ENCODE results near the gene CACNA1I.

DNA sequence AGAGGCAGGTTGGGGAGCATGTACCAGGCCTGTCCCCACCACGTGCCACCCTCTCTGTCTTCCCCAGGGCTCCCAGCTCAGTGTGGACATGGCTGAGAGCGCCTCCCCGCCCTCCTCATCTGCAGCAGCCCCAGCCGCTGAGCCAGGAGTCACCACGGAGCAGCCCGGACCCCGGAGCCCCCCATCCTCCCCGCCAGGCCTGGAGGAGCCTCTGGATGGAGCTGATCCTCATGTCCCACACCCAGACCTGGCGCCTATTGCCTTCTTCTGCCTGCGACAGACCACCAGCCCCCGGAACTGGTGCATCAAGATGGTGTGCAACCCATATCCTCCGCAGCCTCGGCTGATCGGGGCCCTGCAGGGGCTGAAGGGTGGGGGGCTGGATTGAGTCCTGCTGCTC lies at the start of gene CACNA1I:
- TF ChIP-seq, protein P1, sequence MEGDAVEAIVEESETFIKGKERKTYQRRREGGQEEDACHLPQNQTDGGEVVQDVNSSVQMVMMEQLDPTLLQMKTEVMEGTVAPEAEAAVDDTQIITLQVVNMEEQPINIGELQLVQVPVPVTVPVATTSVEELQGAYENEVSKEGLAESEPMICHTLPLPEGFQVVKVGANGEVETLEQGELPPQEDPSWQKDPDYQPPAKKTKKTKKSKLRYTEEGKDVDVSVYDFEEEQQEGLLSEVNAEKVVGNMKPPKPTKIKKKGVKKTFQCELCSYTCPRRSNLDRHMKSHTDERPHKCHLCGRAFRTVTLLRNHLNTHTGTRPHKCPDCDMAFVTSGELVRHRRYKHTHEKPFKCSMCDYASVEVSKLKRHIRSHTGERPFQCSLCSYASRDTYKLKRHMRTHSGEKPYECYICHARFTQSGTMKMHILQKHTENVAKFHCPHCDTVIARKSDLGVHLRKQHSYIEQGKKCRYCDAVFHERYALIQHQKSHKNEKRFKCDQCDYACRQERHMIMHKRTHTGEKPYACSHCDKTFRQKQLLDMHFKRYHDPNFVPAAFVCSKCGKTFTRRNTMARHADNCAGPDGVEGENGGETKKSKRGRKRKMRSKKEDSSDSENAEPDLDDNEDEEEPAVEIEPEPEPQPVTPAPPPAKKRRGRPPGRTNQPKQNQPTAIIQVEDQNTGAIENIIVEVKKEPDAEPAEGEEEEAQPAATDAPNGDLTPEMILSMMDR (tag by site-specific recombination; IDR thresholded peaks at IDR 0.05), result no peak
- TF ChIP-seq ZBTB8A (tag by site-specific recombination; IDR thresholded peaks at IDR 0.05) (no peak), YY1 (tag by site-specific recombination; IDR thresholded peaks at IDR 0.05) (no peak), ZNF510 (tag by site-specific recombination; IDR thresholded peaks at IDR 0.05; ENCODE audit: insufficient replicate concordance) (no peak), ZNF391 (tag by site-specific recombination; IDR thresholded peaks at IDR 0.05; ENCODE audit: borderline replicate concordance, low read depth) (no peak), ZBTB7A (tag by site-specific recombination; IDR thresholded peaks at IDR 0.05; ENCODE audit: low read depth) (no peak), ZNF18 (tag by site-specific recombination; IDR thresholded peaks at IDR 0.05) (no peak), ZNF501 (tag by site-specific recombination; IDR thresholded peaks at IDR 0.05) (no peak), ZBTB11 (tag by site-specific recombination; conservative IDR thresholded peaks at IDR 0.05; ENCODE audit: low read depth) (no peak), ZNF324 (tag by site-specific recombination; IDR thresholded peaks at IDR 0.05) (no peak), BCL11A (tag by site-specific recombination; IDR thresholded peaks at IDR 0.05; ENCODE audit: low read depth) (no peak)
- TF ChIP-seq, protein P2, sequence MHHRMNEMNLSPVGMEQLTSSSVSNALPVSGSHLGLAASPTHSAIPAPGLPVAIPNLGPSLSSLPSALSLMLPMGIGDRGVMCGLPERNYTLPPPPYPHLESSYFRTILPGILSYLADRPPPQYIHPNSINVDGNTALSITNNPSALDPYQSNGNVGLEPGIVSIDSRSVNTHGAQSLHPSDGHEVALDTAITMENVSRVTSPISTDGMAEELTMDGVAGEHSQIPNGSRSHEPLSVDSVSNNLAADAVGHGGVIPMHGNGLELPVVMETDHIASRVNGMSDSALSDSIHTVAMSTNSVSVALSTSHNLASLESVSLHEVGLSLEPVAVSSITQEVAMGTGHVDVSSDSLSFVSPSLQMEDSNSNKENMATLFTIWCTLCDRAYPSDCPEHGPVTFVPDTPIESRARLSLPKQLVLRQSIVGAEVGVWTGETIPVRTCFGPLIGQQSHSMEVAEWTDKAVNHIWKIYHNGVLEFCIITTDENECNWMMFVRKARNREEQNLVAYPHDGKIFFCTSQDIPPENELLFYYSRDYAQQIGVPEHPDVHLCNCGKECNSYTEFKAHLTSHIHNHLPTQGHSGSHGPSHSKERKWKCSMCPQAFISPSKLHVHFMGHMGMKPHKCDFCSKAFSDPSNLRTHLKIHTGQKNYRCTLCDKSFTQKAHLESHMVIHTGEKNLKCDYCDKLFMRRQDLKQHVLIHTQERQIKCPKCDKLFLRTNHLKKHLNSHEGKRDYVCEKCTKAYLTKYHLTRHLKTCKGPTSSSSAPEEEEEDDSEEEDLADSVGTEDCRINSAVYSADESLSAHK (tag by site-specific recombination; IDR thresholded peaks at IDR 0.05), result no peak

All from HEK293 (cell line).